WI38 (cell line): ENCODE measurements around the gene FLVCR1.
"Not testable (repeated sequence)": the region's sequence is repeated elsewhere in the genome, so short reads cannot be mapped to it uniquely, and the experiment has no call there.

Experiments used
- H3K4me3 ChIP-seq: 2 replicates; pipeline ENCODE4 v1.5.1; 2011; ENCODE audit warnings: low read depth, mild to moderate bottlenecking, control low read depth, low read length
- CTCF ChIP-seq: IDR thresholded peaks from 2 replicates; pipeline ENCODE4 v1.5.1; 2012; ENCODE audit warnings: low read depth, mild to moderate bottlenecking, control low read depth, low read length

The FLVCR1 gene

GRCh38 chr1:212852105-212852688 is 5.9 kb upstream of the FLVCR1 start:
- TF ChIP-seq CTCF = no peak
- H3K4me3 ChIP-seq = no peak overlapping the region

- no peak overlapping the region for H3K4me3 ChIP-seq
- no peak for TF ChIP-seq CTCF
Measured at GRCh38 chr1:212853658-212854057, 4.4 kb upstream of the FLVCR1 start.

- no peak overlapping the region; the same call in 1 of the 2 replicates for H3K4me3 ChIP-seq
- no peak for TF ChIP-seq CTCF
Measured at GRCh38 chr1:212856755-212857154, 1.3 kb upstream of the FLVCR1 start.

GRCh38 chr1:212858461-212859265 is 588 bp downstream of the FLVCR1 start:
- no peak for TF ChIP-seq CTCF
- peak overlapping the region; percentile 80 for H3K4me3 ChIP-seq

- H3K4me3 ChIP-seq = no peak overlapping the region
- TF ChIP-seq CTCF = no peak
Measured at GRCh38 chr1:212860713-212861581, 2.9 kb downstream of the FLVCR1 start.

GRCh38 chr1:212862111-212862690 is 4.1 kb downstream of the FLVCR1 start:
- no peak for TF ChIP-seq CTCF
- no peak overlapping the region for H3K4me3 ChIP-seq

- H3K4me3 ChIP-seq = not testable (repeated sequence)
Measured at GRCh38 chr1:212863345-212863744, 5.3 kb downstream of the FLVCR1 start.
